ENCODE results near the gene ITGBL1. TPM values are rescaled to one million over a fixed set of nuclear protein-coding genes. Genes with fewer than 3 reads are reported as not detected.
"Not testable (repeated sequence)": the region's sequence is repeated elsewhere in the genome, so short reads cannot be mapped to it uniquely, and the experiment has no call there.

The ITGBL1 gene
- total and polyA plus RNA-seq, 2 donors = 0.38 to 2.7 TPM

GRCh38 chr13:101535192-101535746, 82.8 kb downstream of the ITGBL1 start:
- Histone ChIP-seq H3K27me3 (ENCODE audit: control insufficient read depth in 2 of 2, insufficient read depth in 1 of 2, low read length in 1 of 2) (no peaks in the 10 kb centered on the region), H3K36me3 (ENCODE audit: control insufficient read depth in 2 of 2, insufficient read depth in 2 of 2, low read length in 1 of 2) (no peaks in the 10 kb centered on the region), H3K4me1 (ENCODE audit: control insufficient read depth in 2 of 2, insufficient read depth in 2 of 2, low read length in 2 of 2) (no peaks in the 10 kb centered on the region), H3K4me3 (ENCODE audit: low read length in 2 of 2) (no peak overlapping the region), H3K27ac (ENCODE audit: low read depth in 1 of 2, low read length in 1 of 2) (no peak overlapping the region), H3K9me3 (ENCODE audit: control insufficient read depth in 2 of 2, insufficient read depth in 1 of 2, low read length in 1 of 2) (no peaks in the 10 kb centered on the region)
- no peak for DNase-seq (ENCODE audit: low read depth in 6 of 9, low spot score in 9 of 9)
- 96% methylated on average over 1 of the region's 1 CpG for WGBS

- no peak overlapping the region for H3K4me3 ChIP-seq (ENCODE audit: low read length in 2 of 2)
- DNase-seq (ENCODE audit: low read depth in 6 of 9, low spot score in 9 of 9) = no peak
- no peaks in the 10 kb centered on the region for H3K9me3 ChIP-seq (ENCODE audit: control insufficient read depth in 2 of 2, insufficient read depth in 1 of 2, low read length in 1 of 2)
- H3K27ac ChIP-seq (ENCODE audit: low read depth in 1 of 2, low read length in 1 of 2) = no peak overlapping the region
- no peaks in the 10 kb centered on the region for H3K27me3 ChIP-seq (ENCODE audit: control insufficient read depth in 2 of 2, insufficient read depth in 1 of 2, low read length in 1 of 2)
- H3K4me1 ChIP-seq (ENCODE audit: control insufficient read depth in 2 of 2, insufficient read depth in 2 of 2, low read length in 2 of 2) = no peaks in the 10 kb centered on the region
- H3K36me3 ChIP-seq (ENCODE audit: control insufficient read depth in 2 of 2, insufficient read depth in 2 of 2, low read length in 1 of 2) = no peaks in the 10 kb centered on the region
- WGBS = 76% methylated on average over 3 of the region's 3 CpGs
These were observed 83.6 kb downstream of the ITGBL1 start for GRCh38 chr13:101536079-101536478.

GRCh38 chr13:101544544-101544943, 92.1 kb downstream of the ITGBL1 start:
- H3K27ac ChIP-seq (ENCODE audit: low read depth in 1 of 2, low read length in 1 of 2); DNase-seq (ENCODE audit: low read depth in 6 of 9, low spot score in 9 of 9); H3K4me3 ChIP-seq (ENCODE audit: low read length in 2 of 2); H3K9me3 ChIP-seq (ENCODE audit: control insufficient read depth in 2 of 2, insufficient read depth in 1 of 2, low read length in 1 of 2); H3K36me3 ChIP-seq (ENCODE audit: control insufficient read depth in 2 of 2, insufficient read depth in 2 of 2, low read length in 1 of 2); H3K27me3 ChIP-seq (ENCODE audit: control insufficient read depth in 2 of 2, insufficient read depth in 1 of 2, low read length in 1 of 2); H3K4me1 ChIP-seq (ENCODE audit: control insufficient read depth in 2 of 2, insufficient read depth in 2 of 2, low read length in 2 of 2): not testable (repeated sequence)
- 90% methylated on average over 11 of the region's 11 CpGs for WGBS

- no peaks in the 10 kb centered on the region for H3K4me1 ChIP-seq (ENCODE audit: control insufficient read depth in 2 of 2, insufficient read depth in 2 of 2, low read length in 2 of 2)
- H3K36me3 ChIP-seq (ENCODE audit: control insufficient read depth in 2 of 2, insufficient read depth in 2 of 2, low read length in 1 of 2) = no peaks in the 10 kb centered on the region
- whole genome bisulfite sequencing = 95% methylated on average over 9 of the region's 9 CpGs
- H3K4me3 ChIP-seq (ENCODE audit: low read length in 2 of 2) = no peak overlapping the region
- H3K27ac ChIP-seq (ENCODE audit: low read depth in 1 of 2, low read length in 1 of 2) = no peak overlapping the region
- no peak for DNase-seq (ENCODE audit: low read depth in 6 of 9, low spot score in 9 of 9)
- H3K9me3 ChIP-seq (ENCODE audit: control insufficient read depth in 2 of 2, insufficient read depth in 1 of 2, low read length in 1 of 2) = no peaks in the 10 kb centered on the region
- no peaks in the 10 kb centered on the region for H3K27me3 ChIP-seq (ENCODE audit: control insufficient read depth in 2 of 2, insufficient read depth in 1 of 2, low read length in 1 of 2)
These were observed 92.5 kb downstream of the ITGBL1 start for GRCh38 chr13:101544979-101545378.

GRCh38 chr13:101545521-101545920, 93.0 kb downstream of the ITGBL1 start:
- DNase-seq (ENCODE audit: low read depth in 6 of 9, low spot score in 9 of 9) = no peak
- H3K4me3 ChIP-seq (ENCODE audit: low read length in 2 of 2) = no peak overlapping the region
- no peaks in the 10 kb centered on the region for H3K9me3 ChIP-seq (ENCODE audit: control insufficient read depth in 2 of 2, insufficient read depth in 1 of 2, low read length in 1 of 2)
- H3K27ac ChIP-seq (ENCODE audit: low read depth in 1 of 2, low read length in 1 of 2) = no peak overlapping the region
- H3K4me1 ChIP-seq (ENCODE audit: control insufficient read depth in 2 of 2, insufficient read depth in 2 of 2, low read length in 2 of 2) = no peaks in the 10 kb centered on the region
- no peaks in the 10 kb centered on the region for H3K36me3 ChIP-seq (ENCODE audit: control insufficient read depth in 2 of 2, insufficient read depth in 2 of 2, low read length in 1 of 2)
- WGBS = 77% methylated on average over 1 of the region's 1 CpG
- H3K27me3 ChIP-seq (ENCODE audit: control insufficient read depth in 2 of 2, insufficient read depth in 1 of 2, low read length in 1 of 2) = no peaks in the 10 kb centered on the region

- Histone ChIP-seq H3K4me1 (ENCODE audit: control insufficient read depth in 2 of 2, insufficient read depth in 2 of 2, low read length in 2 of 2) (no peaks in the 10 kb centered on the region), H3K9me3 (ENCODE audit: control insufficient read depth in 2 of 2, insufficient read depth in 1 of 2, low read length in 1 of 2) (no peaks in the 10 kb centered on the region), H3K36me3 (ENCODE audit: control insufficient read depth in 2 of 2, insufficient read depth in 2 of 2, low read length in 1 of 2) (no peaks in the 10 kb centered on the region), H3K27ac (ENCODE audit: low read depth in 1 of 2, low read length in 1 of 2) (no peak overlapping the region), H3K27me3 (ENCODE audit: control insufficient read depth in 2 of 2, insufficient read depth in 1 of 2, low read length in 1 of 2) (no peaks in the 10 kb centered on the region), H3K4me3 (ENCODE audit: low read length in 2 of 2) (no peak overlapping the region)
- DNase-seq (ENCODE audit: low read depth in 6 of 9, low spot score in 9 of 9) = no peak
- 88% methylated on average over 1 of the region's 1 CpG for WGBS
These were observed 99.8 kb downstream of the ITGBL1 start for GRCh38 chr13:101552286-101552685.

GRCh38 chr13:101552786-101553185, 100.3 kb downstream of the ITGBL1 start:
- DNase-seq (ENCODE audit: low read depth in 6 of 9, low spot score in 9 of 9) = no peak
- Histone ChIP-seq H3K9me3 (ENCODE audit: control insufficient read depth in 2 of 2, insufficient read depth in 1 of 2, low read length in 1 of 2) (no peaks in the 10 kb centered on the region), H3K27ac (ENCODE audit: low read depth in 1 of 2, low read length in 1 of 2) (no peak overlapping the region), H3K4me3 (ENCODE audit: low read length in 2 of 2) (no peak overlapping the region), H3K36me3 (ENCODE audit: control insufficient read depth in 2 of 2, insufficient read depth in 2 of 2, low read length in 1 of 2) (no peaks in the 10 kb centered on the region), H3K4me1 (ENCODE audit: control insufficient read depth in 2 of 2, insufficient read depth in 2 of 2, low read length in 2 of 2) (no peaks in the 10 kb centered on the region), H3K27me3 (ENCODE audit: control insufficient read depth in 2 of 2, insufficient read depth in 1 of 2, low read length in 1 of 2) (no peaks in the 10 kb centered on the region)

GRCh38 chr13:101554420-101555125, 102.1 kb downstream of the ITGBL1 start:
- no peaks in the 10 kb centered on the region for H3K27me3 ChIP-seq (ENCODE audit: control insufficient read depth in 2 of 2, insufficient read depth in 1 of 2, low read length in 1 of 2)
- H3K36me3 ChIP-seq (ENCODE audit: control insufficient read depth in 2 of 2, insufficient read depth in 2 of 2, low read length in 1 of 2) = no peaks in the 10 kb centered on the region
- H3K4me3 ChIP-seq (ENCODE audit: low read length in 2 of 2) = no peak overlapping the region
- no peaks in the 10 kb centered on the region for H3K9me3 ChIP-seq (ENCODE audit: control insufficient read depth in 2 of 2, insufficient read depth in 1 of 2, low read length in 1 of 2)
- no peaks in the 10 kb centered on the region for H3K4me1 ChIP-seq (ENCODE audit: control insufficient read depth in 2 of 2, insufficient read depth in 2 of 2, low read length in 2 of 2)
- DNase-seq (ENCODE audit: low read depth in 6 of 9, low spot score in 9 of 9) = no peak
- 93% methylated on average over 2 of the region's 2 CpGs for WGBS
- H3K27ac ChIP-seq (ENCODE audit: low read depth in 1 of 2, low read length in 1 of 2) = no peak overlapping the region

- Histone ChIP-seq H3K36me3 (ENCODE audit: control insufficient read depth in 2 of 2, insufficient read depth in 2 of 2, low read length in 1 of 2) (no peaks in the 10 kb centered on the region), H3K4me1 (ENCODE audit: control insufficient read depth in 2 of 2, insufficient read depth in 2 of 2, low read length in 2 of 2) (no peaks in the 10 kb centered on the region), H3K27me3 (ENCODE audit: control insufficient read depth in 2 of 2, insufficient read depth in 1 of 2, low read length in 1 of 2) (no peaks in the 10 kb centered on the region), H3K4me3 (ENCODE audit: low read length in 2 of 2) (no peak overlapping the region), H3K9me3 (ENCODE audit: control insufficient read depth in 2 of 2, insufficient read depth in 1 of 2, low read length in 1 of 2) (no peaks in the 10 kb centered on the region), H3K27ac (ENCODE audit: low read depth in 1 of 2, low read length in 1 of 2) (no peak overlapping the region)
- DNase-seq (ENCODE audit: low read depth in 6 of 9, low spot score in 9 of 9) = no peak
These were observed 103.1 kb downstream of the ITGBL1 start for GRCh38 chr13:101555610-101556009.
